Lower lobe of right lung (tissue), 2 donors: ENCODE measurements around the gene MRPL55. TPM values are rescaled to one million over a fixed set of nuclear protein-coding genes. Genes with fewer than 3 reads are reported as not detected.
A peak's percentile ranks its signal among the peaks of the same experiment; 100 is the strongest.

ENCODE experiments used
- ATAC-seq, 2 donors: fragments of 200-7000 bp; cut with Tn5 transposase; one replicate each; pipeline ENCODE4 v1.9.1; 2020 to 2022; ENCODE audit warnings: mild to moderate bottlenecking in 2 of 2, moderate library complexity in 2 of 2
- DNase-seq: peaks from one replicate; pipeline ENCODE4 v3.0.0-alpha.2; 2020
- H3K27ac ChIP-seq: fragments of 200-600 bp; one replicate; pipeline ENCODE4 v1.8.0; 2022
- H3K27me3 ChIP-seq: fragments of 200-600 bp; one replicate; pipeline ENCODE4 v1.8.0; 2022; ENCODE audit warnings: low read depth
- H3K36me3 ChIP-seq: fragments of 200-600 bp; one replicate; pipeline ENCODE4 v1.8.0; 2022; ENCODE audit warnings: mild to moderate bottlenecking
- H3K4me1 ChIP-seq: fragments of 200-600 bp; one replicate; pipeline ENCODE4 v1.8.0; 2022
- H3K4me3 ChIP-seq: fragments of 200-600 bp; one replicate; pipeline ENCODE4 v1.8.0; 2022; ENCODE audit warnings: mild to moderate bottlenecking
- H3K9me3 ChIP-seq: fragments of 200-600 bp; one replicate; pipeline ENCODE4 v1.8.0; 2022
- intact Hi-C: fragments of 100-400 bp; cut with DNase I; formaldehyde crosslinking; loops from one replicate; pipeline ENCODE4 v1.11.0; 2022
- total RNA-seq: library from RNA; stranded (reverse); fragmentation: NEBNext Ultra II Directional; extraction: Animal tissue kit (Norgen Biotek cat#: 25700); gene quantifications from one replicate; pipeline ENCODE4 v1.2.1, GENCODE V29; 2021
- TF ChIP-seq, protein P1 (sequence below): fragments of 200-600 bp; IDR thresholded peaks from one replicate; pipeline ENCODE4 v1.8.0; 2022; ENCODE audit warnings: antibody characterized with exemption, mild to moderate bottlenecking
- donor health status: DM: no; HTN: yes; CAD: no; lungs with severe emphysema.

The MRPL55 gene
- total RNA-seq, 1 donor from 2014 or later, result 43.6 TPM

DNA sequence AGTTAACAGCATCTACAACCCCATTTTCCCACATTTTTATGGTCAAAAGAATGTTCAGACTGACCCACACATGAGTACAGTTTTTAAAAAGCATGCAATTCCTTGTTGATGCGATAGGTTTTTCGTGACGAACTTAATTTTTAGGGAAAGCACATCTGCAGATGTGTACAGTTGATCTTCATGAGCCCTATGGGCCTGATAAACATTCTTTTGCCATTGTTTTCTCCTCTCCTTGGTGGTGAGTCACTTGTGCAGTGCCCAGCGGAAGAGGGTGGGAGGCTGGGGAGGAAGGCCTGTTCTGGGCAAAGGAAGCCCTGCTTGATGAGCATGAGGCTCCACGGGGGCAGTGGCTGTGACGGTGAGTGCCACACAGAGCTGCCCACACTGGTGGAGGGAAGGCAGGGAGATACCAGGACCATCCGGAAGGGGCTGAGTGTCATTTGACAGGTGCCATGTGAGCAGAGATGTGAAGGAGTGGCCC lies 21.3 kb downstream of the MRPL55 start:
- intact Hi-C loops, result no loop called here
- ATAC-seq (peak; percentile 6 to 40), DNase-seq (peak; percentile 53)
- H3K27me3 ChIP-seq, result no peaks in the 10 kb centered on the region
- H3K4me3 ChIP-seq, result peak overlapping the region; percentile 1
- peak overlapping the region; percentile 98 for H3K27ac ChIP-seq
- H3K9me3 ChIP-seq, result no peaks in the 10 kb centered on the region
- H3K36me3 ChIP-seq, result peaks cover 12% of the 10 kb centered on the region
- peaks cover 90% of the 10 kb centered on the region for H3K4me1 ChIP-seq
- TF ChIP-seq, protein P1, sequence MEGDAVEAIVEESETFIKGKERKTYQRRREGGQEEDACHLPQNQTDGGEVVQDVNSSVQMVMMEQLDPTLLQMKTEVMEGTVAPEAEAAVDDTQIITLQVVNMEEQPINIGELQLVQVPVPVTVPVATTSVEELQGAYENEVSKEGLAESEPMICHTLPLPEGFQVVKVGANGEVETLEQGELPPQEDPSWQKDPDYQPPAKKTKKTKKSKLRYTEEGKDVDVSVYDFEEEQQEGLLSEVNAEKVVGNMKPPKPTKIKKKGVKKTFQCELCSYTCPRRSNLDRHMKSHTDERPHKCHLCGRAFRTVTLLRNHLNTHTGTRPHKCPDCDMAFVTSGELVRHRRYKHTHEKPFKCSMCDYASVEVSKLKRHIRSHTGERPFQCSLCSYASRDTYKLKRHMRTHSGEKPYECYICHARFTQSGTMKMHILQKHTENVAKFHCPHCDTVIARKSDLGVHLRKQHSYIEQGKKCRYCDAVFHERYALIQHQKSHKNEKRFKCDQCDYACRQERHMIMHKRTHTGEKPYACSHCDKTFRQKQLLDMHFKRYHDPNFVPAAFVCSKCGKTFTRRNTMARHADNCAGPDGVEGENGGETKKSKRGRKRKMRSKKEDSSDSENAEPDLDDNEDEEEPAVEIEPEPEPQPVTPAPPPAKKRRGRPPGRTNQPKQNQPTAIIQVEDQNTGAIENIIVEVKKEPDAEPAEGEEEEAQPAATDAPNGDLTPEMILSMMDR, result no peak

DNA sequence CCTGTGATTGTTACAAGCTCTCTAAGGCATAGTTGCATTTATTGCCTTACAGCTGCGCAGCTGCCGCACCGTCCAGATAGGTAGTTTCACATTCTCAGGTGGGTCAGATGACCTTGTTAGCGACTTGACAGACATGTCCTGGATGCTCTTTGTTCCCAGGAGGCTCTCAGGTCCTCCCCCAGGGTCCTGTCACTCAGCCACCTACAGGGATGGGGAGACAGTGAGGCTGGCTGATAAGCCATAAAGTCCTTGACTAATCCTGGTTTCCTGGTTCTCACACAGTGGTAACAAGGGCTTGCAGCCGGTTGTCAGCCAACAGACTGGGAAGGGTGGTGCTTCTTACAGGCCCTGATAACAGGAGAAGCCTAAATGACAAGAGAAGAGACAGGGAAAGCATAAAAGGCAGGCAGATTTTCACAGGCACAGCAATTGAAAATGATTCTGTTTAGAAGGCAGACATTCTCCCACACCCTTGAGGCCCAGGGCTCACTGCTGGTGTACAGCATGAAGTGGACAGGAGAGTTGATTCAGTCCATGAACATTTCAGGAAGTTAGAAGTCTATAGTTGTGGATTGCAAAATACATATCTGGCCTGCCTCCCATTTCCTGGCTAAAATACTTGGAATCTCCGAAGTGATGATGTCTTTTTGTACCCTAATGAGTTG lies 23.7 kb downstream of the MRPL55 start:
- Histone ChIP-seq H3K9me3 (no peaks in the 10 kb centered on the region), H3K4me1 (peaks cover 78% of the 10 kb centered on the region), H3K36me3 (peaks cover 9% of the 10 kb centered on the region), H3K27ac (peak overlapping the region; percentile 98), H3K27me3 (no peaks in the 10 kb centered on the region), H3K4me3 (peak overlapping the region; percentile 85)
- intact Hi-C loops, result no loop called here
- ATAC-seq (peak in 1 of 2 donors; percentile 37), DNase-seq (peak; percentile 49)
- TF ChIP-seq, protein P1, result no peak

DNA sequence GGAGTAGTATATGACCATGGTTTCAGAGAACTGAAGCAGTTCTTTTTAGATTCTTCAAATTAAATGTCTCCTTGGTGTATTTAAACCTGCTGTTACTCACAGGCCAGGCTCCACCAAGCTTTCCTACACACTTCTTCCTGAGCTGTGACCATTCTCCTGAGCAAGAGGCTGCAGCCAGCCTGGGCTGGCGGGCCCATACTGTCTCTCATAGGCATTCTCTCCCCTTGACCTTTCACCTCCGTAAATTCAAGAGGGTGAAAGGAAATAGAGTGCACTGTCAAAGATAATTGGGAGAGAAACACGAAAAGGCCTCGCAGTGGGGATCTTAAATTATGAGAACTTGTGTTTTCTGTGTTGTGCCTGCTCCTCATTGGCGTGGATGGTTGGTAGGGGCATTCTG lies 24.3 kb downstream of the MRPL55 start:
- H3K4me3 ChIP-seq, result peak overlapping the region; percentile 85
- intact Hi-C loops, result no loop called here
- H3K27me3 ChIP-seq, result no peaks in the 10 kb centered on the region
- peaks cover 9% of the 10 kb centered on the region for H3K36me3 ChIP-seq
- peak; percentile 22 for DNase-seq
- TF ChIP-seq, protein P1, result no peak
- peaks cover 71% of the 10 kb centered on the region for H3K4me1 ChIP-seq
- H3K27ac ChIP-seq, result peak overlapping the region; percentile 98
- no peaks in the 10 kb centered on the region for H3K9me3 ChIP-seq
- no peak for ATAC-seq

DNA sequence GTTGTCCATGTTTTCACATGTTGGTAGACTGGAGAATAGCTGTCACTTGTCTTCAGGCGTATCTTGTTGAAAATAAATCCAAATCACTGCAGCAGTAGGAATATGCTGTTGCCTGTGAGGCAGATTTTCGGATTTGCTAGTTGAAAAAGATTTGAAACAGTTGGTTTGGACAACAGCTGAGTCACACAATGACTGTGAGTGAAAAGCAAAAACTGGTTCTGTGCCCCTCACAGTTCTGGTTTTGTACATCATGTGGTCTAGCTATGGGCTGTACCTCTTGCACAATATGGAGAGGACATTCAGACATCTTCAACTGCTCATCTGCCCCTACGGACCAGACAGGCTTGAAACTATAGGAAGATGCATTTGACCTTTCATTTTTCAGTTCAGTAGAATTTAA lies 24.8 kb downstream of the MRPL55 start:
- H3K4me3 ChIP-seq, result peak overlapping the region; percentile 85
- H3K27me3 ChIP-seq, result no peaks in the 10 kb centered on the region
- peaks cover 67% of the 10 kb centered on the region for H3K4me1 ChIP-seq
- DNase-seq, result peak; percentile 20
- intact Hi-C loops, result no loop called here
- peak in 1 of 2 donors; percentile 13 for ATAC-seq
- TF ChIP-seq, protein P1, result no peak
- no peaks in the 10 kb centered on the region for H3K9me3 ChIP-seq
- H3K36me3 ChIP-seq, result peaks cover 9% of the 10 kb centered on the region
- H3K27ac ChIP-seq, result peak overlapping the region; percentile 98

DNA sequence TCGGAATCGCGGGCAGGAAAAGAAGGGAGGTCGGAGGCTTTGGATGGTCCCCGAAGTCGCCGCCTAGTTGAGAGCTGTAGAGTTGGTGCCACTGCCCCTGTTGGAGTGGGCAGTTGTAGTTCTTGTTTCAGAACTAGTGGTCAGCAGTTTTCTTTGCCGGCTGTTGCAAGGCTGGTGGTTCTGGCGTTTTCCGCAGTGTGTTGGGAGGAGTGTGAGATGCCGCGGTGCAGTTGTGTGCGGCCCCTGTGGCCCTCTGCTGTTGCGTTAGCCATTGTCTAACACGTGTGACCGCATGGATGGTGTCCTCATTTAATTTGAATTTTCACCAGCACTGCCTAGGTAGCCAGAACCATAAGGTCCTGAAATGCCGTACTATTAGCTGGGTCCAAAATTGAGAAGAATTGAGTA lies 25.2 kb downstream of the MRPL55 start:
- ATAC-seq, result peak; percentile 1 to 3
- H3K27ac ChIP-seq, result peak overlapping the region; percentile 98
- peaks cover 7% of the 10 kb centered on the region for H3K36me3 ChIP-seq
- intact Hi-C loops, result no loop called here
- H3K9me3 ChIP-seq, result no peaks in the 10 kb centered on the region
- H3K27me3 ChIP-seq, result no peaks in the 10 kb centered on the region
- peak overlapping the region; percentile 85 for H3K4me3 ChIP-seq
- TF ChIP-seq, protein P1, result peak; percentile 9
- DNase-seq, result peak; percentile 70
- H3K4me1 ChIP-seq, result peaks cover 62% of the 10 kb centered on the region
